GM21360 (cell line): ENCODE data around the gene MYO1E.

Experiments
- ATAC-seq: cut with Tn5 transposase; IDR thresholded peaks from one replicate; pipeline ENCODE4 v1.9.1; 2021; ENCODE audit warnings: mild to moderate bottlenecking, moderate library complexity; ENCODE audit not compliant: unreplicated experiment

Gene MYO1E

GRCh38 chr15:59271595-59272201, 101.0 kb downstream of the MYO1E start:
- ATAC-seq: no peak

GRCh38 chr15:59268852-59269407, 103.7 kb downstream of the MYO1E start:
- no peak for ATAC-seq

GRCh38 chr15:59268168-59268851, 104.4 kb downstream of the MYO1E start:
- no peak for ATAC-seq

- no peak for ATAC-seq
These were observed 106.6 kb downstream of the MYO1E start for GRCh38 chr15:59266028-59266427.

- no peak for ATAC-seq
These were observed 110.4 kb downstream of the MYO1E start for GRCh38 chr15:59262316-59262715.

- no peak for ATAC-seq
These were observed 112.6 kb downstream of the MYO1E start for GRCh38 chr15:59260090-59260489.

GRCh38 chr15:59259137-59259943, 113.3 kb downstream of the MYO1E start:
- ATAC-seq: no peak

- no peak for ATAC-seq
These were observed 114.4 kb downstream of the MYO1E start for GRCh38 chr15:59258317-59258716.

- no peak for ATAC-seq
These were observed 115.5 kb downstream of the MYO1E start for GRCh38 chr15:59257140-59257539.

- no peak for ATAC-seq
These were observed 116.2 kb downstream of the MYO1E start for GRCh38 chr15:59256482-59256881.

GRCh38 chr15:59255680-59256336, 116.9 kb downstream of the MYO1E start:
- ATAC-seq: no peak

- no peak for ATAC-seq
These were observed 120.5 kb downstream of the MYO1E start for GRCh38 chr15:59252137-59252536.

GRCh38 chr15:59251001-59251845, 121.4 kb downstream of the MYO1E start:
- peak; percentile 48 for ATAC-seq

GRCh38 chr15:59250249-59250648, 122.4 kb downstream of the MYO1E start:
- no peak for ATAC-seq

GRCh38 chr15:59249816-59250215, 122.9 kb downstream of the MYO1E start:
- ATAC-seq: no peak

GRCh38 chr15:59247364-59247763, 125.3 kb downstream of the MYO1E start:
- no peak for ATAC-seq

GRCh38 chr15:59245559-59245958, 127.1 kb downstream of the MYO1E start:
- ATAC-seq: no peak

GRCh38 chr15:59244337-59244736, 128.3 kb downstream of the MYO1E start:
- peak; percentile 74 for ATAC-seq

- ATAC-seq: no peak
These were observed 129.0 kb downstream of the MYO1E start for GRCh38 chr15:59243622-59244021.

- no peak for ATAC-seq
These were observed 130.0 kb downstream of the MYO1E start for GRCh38 chr15:59242649-59243048.
